OCI-LY7 (cell line): ENCODE results near the gene CBFA2T2. TPM values are rescaled to one million over a fixed set of nuclear protein-coding genes. Genes with fewer than 3 reads are reported as not detected.
A peak's percentile ranks its signal among the peaks of the same experiment; 100 is the strongest.

Source experiments
- BruUV-seq: library from RNA; stranded (reverse); fragments of 400-500 nt; replicated peaks from 2 replicates; lab custom pipeline; 2021; lab: Mats Ljungman, UMichigan
- CTCF ChIA-PET: fragments of 300-600 bp; sonication (Branson Sonifier 250); formaldehyde crosslinking; loops from one replicate; lab custom pipeline; 2022; ENCODE audit warnings: antibody characterized with exemption; ENCODE audit not compliant: unreplicated experiment; lab: Charles Lee
- POLR2A ChIA-PET: fragments of 300-600 bp; sonication (Branson Sonifier 250); formaldehyde crosslinking; loops from one replicate; lab custom pipeline; 2022; ENCODE audit warnings: antibody characterized with exemption; lab: Charles Lee
- DNase-seq: peaks from one replicate; pipeline ENCODE4 v3.0.0-alpha.2; 2015; ENCODE audit warnings: low spot score
- H2AFZ ChIP-seq: fragments of 200-600 bp; sonication (generic), shearing (Covaris generic); 2 replicates; pipeline ENCODE4 v1.6.1; 2014; ENCODE audit warnings: mild to moderate bottlenecking, antibody characterized with exemption, low read length, moderate library complexity
- H3K27ac ChIP-seq: fragments of 200-600 bp; sonication (generic); 2 replicates; pipeline ENCODE4 v1.5.1; 2014; ENCODE audit warnings: mixed run types, low read depth, mild to moderate bottlenecking, moderate library complexity, low read length, inconsistent platforms; ENCODE audit not compliant: poor library complexity, severe bottlenecking
- H3K36me3 ChIP-seq: fragments of 200-600 bp; sonication (generic); 2 replicates; pipeline ENCODE4 v1.6.1; 2014; ENCODE audit warnings: mild to moderate bottlenecking, antibody characterized with exemption, low read length, moderate library complexity, mixed read lengths; ENCODE audit not compliant: insufficient read depth
- H3K4me1 ChIP-seq: fragments of 200-600 bp; sonication (generic); 2 replicates; pipeline ENCODE4 v1.5.1; 2014; ENCODE audit warnings: mild to moderate bottlenecking, low read length; ENCODE audit not compliant: insufficient read depth, poor library complexity, severe bottlenecking
- H3K4me2 ChIP-seq: fragments of 200-600 bp; sonication (generic); 2 replicates; pipeline ENCODE4 v1.6.1; 2014; ENCODE audit warnings: mild to moderate bottlenecking, low read length
- H3K4me3 ChIP-seq: fragments of 200-600 bp; sonication (generic); 2 replicates; pipeline ENCODE4 v1.5.1; 2014; ENCODE audit warnings: mild to moderate bottlenecking, low read depth, low read length; ENCODE audit not compliant: poor library complexity, severe bottlenecking
- H3K79me2 ChIP-seq: fragments of 200-600 bp; sonication (generic); 2 replicates; pipeline ENCODE4 v1.6.1; 2016; ENCODE audit warnings: low read depth, mild to moderate bottlenecking, low read length, moderate library complexity, mixed read lengths; ENCODE audit not compliant: insufficient read depth
- H3K9me2 ChIP-seq: fragments of 200-600 bp; sonication (generic); 2 replicates; pipeline ENCODE4 v1.6.1; 2016; ENCODE audit warnings: mild to moderate bottlenecking, low read length, mixed read lengths; ENCODE audit not compliant: insufficient read depth
- H3K9me3 ChIP-seq: fragments of 200-600 bp; sonication (generic); 2 replicates; pipeline ENCODE4 v1.6.1; 2014; ENCODE audit warnings: mild to moderate bottlenecking, mixed run types, low read length, mixed read lengths
- H4K20me1 ChIP-seq: fragments of 200-600 bp; sonication (generic); 2 replicates; pipeline ENCODE4 v1.6.1; 2014; ENCODE audit warnings: mild to moderate bottlenecking, antibody characterized with exemption, low read length, moderate library complexity, mixed read lengths; ENCODE audit not compliant: insufficient read depth
- EZH2phosphoT487 ChIP-seq: fragments of 200-600 bp; sonication (generic); IDR thresholded peaks from 2 replicates; pipeline ENCODE4 v1.6.1; 2018; ENCODE audit warnings: low read depth, borderline replicate concordance, mild to moderate bottlenecking, mixed run types, antibody characterized with exemption, low read length, moderate library complexity, mixed read lengths
- intact Hi-C: fragments of 100-400 bp; cut with micrococcal nuclease; formaldehyde crosslinking; loops from one replicate; pipeline ENCODE4 v1.10.0; 2022; ENCODE audit not compliant: unreplicated experiment
- total RNA-seq, 2 experiments: library from RNA; depleted of rRNA in 1 of 2; stranded (reverse); fragments of >200 nt in 1 of 2; shearing (Covaris generic) in 1 of 2; gene quantifications; 2 replicates each; pipeline ENCODE4 v1.2.3, GENCODE V29; 2014 to 2022
- TF ChIP-seq, protein P1 (sequence below): fragments of 200-600 bp; sonication (generic); conservative IDR thresholded peaks from 2 replicates; pipeline ENCODE4 v1.5.1; 2014; ENCODE audit warnings: mild to moderate bottlenecking, antibody characterized with exemption, low read length, moderate library complexity, mixed read lengths

The CBFA2T2 gene
- total RNA-seq, 2 experiments from 2014 or later = 20.7 to 32.9 TPM

DNA sequence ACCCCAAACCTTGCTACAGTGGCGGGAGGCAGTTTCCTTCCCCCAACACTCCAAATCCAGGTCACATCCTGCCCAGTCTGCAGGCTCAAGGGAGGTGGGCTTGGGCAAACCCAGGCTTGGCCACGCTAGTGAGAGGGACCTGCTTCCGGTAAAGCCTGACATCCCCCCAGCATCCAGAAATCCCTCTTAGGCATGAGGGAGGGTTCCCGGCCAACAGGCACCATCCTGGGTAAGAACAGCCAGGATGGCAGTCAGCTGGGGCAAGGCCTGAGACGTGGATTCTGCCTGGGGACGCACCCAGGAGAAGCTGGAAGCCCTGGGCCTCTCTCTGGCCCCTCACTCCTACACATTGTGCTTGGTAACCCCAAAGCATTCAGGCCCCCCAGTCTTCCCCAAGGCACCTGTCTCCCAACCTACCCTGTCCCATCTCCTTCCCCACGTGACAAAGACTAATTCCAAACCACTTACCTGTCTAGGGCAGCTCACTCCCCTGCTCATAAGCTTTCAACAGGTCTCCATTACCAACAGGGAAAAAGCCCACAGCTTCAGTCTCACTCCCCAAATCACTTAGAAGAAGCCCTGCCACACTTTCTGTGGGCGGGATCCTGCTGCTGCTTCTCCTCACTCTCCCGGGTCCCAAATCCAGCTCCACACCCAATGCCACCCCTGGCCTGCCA is 174.3 kb downstream of the CBFA2T2 start:
- TF ChIP-seq EZH2phosphoT487 = no peak
- TF ChIP-seq, protein P1, sequence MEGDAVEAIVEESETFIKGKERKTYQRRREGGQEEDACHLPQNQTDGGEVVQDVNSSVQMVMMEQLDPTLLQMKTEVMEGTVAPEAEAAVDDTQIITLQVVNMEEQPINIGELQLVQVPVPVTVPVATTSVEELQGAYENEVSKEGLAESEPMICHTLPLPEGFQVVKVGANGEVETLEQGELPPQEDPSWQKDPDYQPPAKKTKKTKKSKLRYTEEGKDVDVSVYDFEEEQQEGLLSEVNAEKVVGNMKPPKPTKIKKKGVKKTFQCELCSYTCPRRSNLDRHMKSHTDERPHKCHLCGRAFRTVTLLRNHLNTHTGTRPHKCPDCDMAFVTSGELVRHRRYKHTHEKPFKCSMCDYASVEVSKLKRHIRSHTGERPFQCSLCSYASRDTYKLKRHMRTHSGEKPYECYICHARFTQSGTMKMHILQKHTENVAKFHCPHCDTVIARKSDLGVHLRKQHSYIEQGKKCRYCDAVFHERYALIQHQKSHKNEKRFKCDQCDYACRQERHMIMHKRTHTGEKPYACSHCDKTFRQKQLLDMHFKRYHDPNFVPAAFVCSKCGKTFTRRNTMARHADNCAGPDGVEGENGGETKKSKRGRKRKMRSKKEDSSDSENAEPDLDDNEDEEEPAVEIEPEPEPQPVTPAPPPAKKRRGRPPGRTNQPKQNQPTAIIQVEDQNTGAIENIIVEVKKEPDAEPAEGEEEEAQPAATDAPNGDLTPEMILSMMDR = no peak
- peaks cover 16% of the 10 kb centered on the region; the same call in 1 of the 2 replicates for H3K36me3 ChIP-seq
- H3K4me3 ChIP-seq = peak overlapping the region; percentile 72
- DNase-seq = no peak
- H4K20me1 ChIP-seq = 0 out of 2 replicates have a peak, but pooled peaks cover 5% of the 10 kb centered on the region
- H3K9me2 ChIP-seq = no peaks in the 10 kb centered on the region
- H3K79me2 ChIP-seq = peaks cover 5% of the 10 kb centered on the region; the same call in 1 of the 2 replicates
- CTCF ChIA-PET = interaction anchor here (0.7 kb wide), 1 partner anchor 11 kb away, joined by 3 read pairs; no protein-coding TSS in a partner anchor
- H2AFZ ChIP-seq = peak overlapping the region; percentile 65
- peaks cover 50% of the 10 kb centered on the region for H3K4me1 ChIP-seq
- no peaks in the 10 kb centered on the region for H3K9me3 ChIP-seq
- peak overlapping the region; percentile 85 for H3K4me2 ChIP-seq
- intact Hi-C loops = no loop called here
- H3K27ac ChIP-seq = peak overlapping the region; percentile 66
- POLR2A ChIA-PET = interaction anchor here (0.5 to 2.1 kb wide), 9 partner anchors 13 to 926 kb away, joined by 3 to 6 read pairs (median 3); partner anchors contain the start of gene E2F1
- BruUV-seq = no TSS peak

DNA sequence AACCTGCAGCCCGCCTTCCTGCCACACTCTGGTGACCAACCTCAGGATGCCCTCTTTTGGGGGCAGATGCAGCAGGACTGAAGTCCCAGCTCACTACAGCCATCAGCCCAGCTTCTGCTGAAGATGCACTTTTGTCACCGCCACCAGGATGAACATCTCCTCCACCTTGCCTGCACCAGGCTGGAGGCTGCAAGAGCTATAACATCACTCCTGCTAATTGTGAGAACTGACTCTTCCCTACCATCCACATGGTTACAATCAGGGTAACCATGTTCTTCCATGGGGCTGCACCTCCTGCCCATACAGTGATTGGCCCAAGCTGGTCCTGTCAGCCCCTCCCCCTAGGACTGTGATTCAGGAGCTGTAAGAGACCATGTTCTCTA is 174.9 kb downstream of the CBFA2T2 start:
- Histone ChIP-seq H3K4me1 (peaks cover 55% of the 10 kb centered on the region), H3K27ac (peak overlapping the region; percentile 66), H3K9me2 (no peaks in the 10 kb centered on the region), H2AFZ (no peak overlapping the region), H3K4me3 (no peak overlapping the region), H3K79me2 (peaks cover 5% of the 10 kb centered on the region; the same call in 1 of the 2 replicates), H4K20me1 (0 out of 2 replicates have a peak, but pooled peaks cover 5% of the 10 kb centered on the region), H3K4me2 (peak overlapping the region; percentile 85), H3K9me3 (no peaks in the 10 kb centered on the region), H3K36me3 (peaks cover 18% of the 10 kb centered on the region; the same call in 1 of the 2 replicates)
- no TSS peak for BruUV-seq
- ChIA-PET POLR2A (interaction anchor here (0.5 to 2.1 kb wide), 4 partner anchors 14 to 927 kb away, joined by 3 to 6 read pairs (median 4); partner anchors contain the start of gene E2F1), CTCF (interaction anchor here (0.7 kb wide), 1 partner anchor 11 kb away, joined by 3 read pairs; no protein-coding TSS in a partner anchor)
- TF ChIP-seq, protein P1 = no peak
- no peak for TF ChIP-seq EZH2phosphoT487
- DNase-seq = no peak
- intact Hi-C loops = loop anchor here (5.0 kb wide), 1 partner anchor 262 kb away; the partner anchor contains the start of gene CDK5RAP1
